ENCODE results near the gene UNC13A.
"Not testable (repeated sequence)": the region's sequence is repeated elsewhere in the genome, so short reads cannot be mapped to it uniquely, and the experiment has no call there.

Gene UNC13A

DNA sequence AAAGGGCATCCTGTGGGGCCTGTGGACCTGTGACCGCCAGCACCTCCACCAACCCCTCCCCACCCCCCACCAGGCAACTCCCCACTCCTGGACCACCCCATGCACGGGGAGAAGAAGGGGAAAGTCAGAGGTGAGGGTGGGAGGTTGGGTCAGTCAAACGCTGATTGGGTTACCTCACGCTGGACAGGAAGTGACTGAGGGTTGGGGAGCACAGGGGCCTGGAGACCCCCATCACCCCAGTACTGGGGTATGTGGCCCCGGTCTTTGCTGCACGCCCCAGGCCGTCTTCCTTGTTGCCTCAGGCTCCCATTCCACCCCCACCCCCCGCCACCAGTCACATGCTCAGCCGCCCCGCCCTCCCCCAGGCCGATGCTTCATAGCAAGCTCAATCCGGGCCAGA is 73.7 kb downstream of the UNC13A start:
- no peak for DNase-seq (ENCODE audit: low read depth, low spot score)
- H3K4me3 ChIP-seq (ENCODE audit: low read length) = no peak overlapping the region

DNA sequence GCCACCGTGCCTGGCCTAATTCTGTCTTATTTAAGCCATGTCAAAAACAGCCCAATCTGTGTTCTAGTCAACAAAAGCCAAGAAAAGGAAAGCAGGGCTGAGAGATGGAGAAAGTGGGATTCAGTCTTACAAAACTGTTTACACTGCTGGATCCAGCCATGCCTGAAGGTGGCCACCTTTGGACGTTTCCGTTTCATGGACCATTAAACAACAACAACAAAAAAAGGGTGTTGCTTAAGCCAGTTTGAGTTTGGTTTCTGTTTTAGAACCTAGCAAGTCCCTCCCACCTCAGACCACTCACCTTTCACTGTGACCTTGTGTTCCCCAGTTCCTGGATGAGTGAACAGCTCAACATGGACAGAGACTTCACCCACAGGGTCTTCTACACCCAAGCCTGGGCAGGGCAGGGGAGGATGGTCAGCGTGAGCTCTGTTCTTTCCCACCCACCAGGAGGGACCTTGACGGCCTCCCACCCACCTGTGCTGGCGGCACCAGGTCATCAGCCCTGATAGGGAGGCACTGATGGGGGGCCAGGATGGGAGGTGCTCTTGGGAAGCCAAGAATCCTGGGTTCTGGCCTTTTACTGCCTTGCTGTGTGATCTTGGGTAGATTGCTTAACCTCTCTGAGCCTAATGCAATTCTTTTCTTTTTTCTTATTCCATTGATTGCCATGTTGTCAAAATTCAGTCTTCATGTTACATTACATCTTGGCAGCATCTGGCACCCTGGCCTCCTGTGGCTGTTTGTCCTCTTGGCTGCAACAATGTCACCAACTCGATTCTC is 76.5 kb downstream of the UNC13A start:
- DNase-seq (ENCODE audit: low read depth, low spot score) = no peak
- H3K4me3 ChIP-seq (ENCODE audit: low read length) = no peak overlapping the region

DNA sequence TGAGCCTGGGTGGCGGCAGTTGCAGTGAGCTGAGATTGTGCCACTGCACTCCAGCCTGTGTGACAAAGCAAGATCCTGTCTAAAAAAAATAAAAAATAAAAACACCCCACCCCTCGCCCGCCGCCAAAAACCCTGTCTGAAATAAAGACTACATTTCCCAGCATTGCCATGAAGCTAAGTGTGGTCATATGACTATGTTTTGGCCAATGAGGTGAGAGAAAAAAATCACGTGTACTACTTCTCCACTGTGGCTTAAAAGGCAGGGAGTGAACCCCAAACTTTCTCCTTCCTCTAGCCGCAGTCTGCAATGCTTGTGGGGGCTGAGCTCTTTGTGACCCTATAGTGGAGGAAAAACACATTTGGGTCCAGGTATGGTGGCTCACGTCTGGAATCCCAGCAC is 77.8 kb downstream of the UNC13A start:
- H3K4me3 ChIP-seq (ENCODE audit: low read length) = no peak overlapping the region
- DNase-seq (ENCODE audit: low read depth, low spot score) = peak; percentile 68

DNA sequence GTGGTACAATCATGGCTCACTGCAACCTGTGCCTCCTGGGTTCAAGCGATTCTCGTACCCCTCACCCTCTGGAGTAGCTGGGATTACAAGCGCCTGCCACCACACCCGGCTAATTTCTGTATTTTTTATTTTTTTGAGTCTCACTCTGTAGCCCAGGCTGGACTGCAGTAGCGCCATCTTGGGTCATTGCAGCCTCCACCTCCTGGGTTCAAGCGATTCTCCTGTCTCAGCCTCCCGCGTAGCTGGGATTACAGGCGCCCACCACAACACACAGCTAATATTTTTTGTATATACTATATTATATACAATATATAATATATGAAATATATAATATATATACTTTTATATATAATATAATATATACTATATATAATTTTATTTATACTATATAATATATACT is 80.2 kb downstream of the UNC13A start:
- H3K4me3 ChIP-seq (ENCODE audit: low read length) = no peak overlapping the region
- DNase-seq (ENCODE audit: low read depth, low spot score) = no peak

DNA sequence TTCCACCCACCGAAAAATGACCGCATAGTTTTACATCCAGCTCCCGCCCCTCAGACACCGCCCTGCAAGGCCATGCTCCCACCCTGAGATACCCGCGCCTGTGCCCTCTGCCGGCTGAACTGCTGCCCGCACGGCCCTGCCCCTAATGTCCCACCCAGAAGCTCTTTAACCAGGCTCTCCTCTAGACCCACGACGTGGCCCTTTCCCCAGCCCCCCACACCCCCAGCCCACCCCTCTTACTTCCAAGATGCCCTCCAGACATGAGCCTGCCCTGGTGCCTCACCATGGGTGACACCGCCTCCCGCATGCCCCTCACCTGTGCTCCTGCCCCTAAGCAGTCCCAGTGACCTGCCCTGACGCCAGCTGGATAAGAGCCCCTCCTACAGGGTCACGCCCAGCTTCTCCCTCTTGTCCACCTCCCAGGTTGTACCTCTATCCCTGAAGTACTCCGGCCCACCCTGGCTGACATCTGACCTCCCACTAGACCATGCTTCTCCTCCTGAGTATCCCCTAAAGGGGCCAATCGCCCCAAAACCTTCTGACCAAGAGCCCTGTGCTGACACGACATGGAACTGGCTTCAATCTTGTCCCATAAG is 81.5 kb downstream of the UNC13A start:
- peak overlapping the region; percentile 52 for H3K4me3 ChIP-seq (ENCODE audit: low read length)
- DNase-seq (ENCODE audit: low read depth, low spot score) = no peak

DNA sequence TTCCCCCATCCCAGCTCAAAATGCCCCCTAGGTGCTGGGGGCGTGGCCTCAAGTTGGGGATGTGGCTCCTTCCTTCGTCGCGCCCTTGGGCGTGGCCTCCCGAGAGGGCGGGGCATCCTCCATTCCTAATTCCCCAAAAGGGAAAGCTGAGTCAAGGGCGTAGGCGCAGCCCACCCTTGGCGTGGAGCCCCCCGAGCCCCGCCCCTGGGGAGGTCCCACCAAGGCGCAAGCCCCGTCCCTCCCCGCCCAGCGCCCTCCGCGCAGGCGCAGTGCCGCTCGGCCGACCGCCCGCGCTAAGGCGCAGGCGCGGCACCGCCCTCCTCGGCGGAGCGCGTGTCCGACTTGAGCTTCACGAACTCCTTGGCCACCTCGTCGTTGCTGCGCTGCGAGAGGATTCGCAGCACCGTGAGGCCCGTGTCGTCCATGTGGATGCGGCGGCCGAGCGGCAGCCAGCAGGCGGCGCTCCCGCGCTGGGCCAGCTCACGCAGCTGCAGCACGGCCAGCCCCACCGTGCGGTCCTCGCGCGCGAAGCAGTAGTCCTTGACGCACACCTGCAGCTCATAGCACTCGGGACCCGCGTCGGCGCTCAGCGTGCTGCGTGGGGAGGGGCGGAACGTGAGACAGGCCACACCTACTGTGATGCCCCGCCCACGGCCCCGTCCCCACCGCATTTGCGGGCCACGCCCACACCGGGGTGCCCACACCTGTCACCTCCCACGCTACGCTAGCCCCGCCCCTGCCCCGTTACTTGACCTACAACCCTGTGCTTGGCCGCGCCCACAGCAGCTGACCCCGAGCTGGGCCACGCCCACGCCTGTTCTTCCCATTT is 82.2 kb downstream of the UNC13A start:
- peak overlapping the region; percentile 52 for H3K4me3 ChIP-seq (ENCODE audit: low read length)
- DNase-seq (ENCODE audit: low read depth, low spot score) = peak; percentile 87

DNA sequence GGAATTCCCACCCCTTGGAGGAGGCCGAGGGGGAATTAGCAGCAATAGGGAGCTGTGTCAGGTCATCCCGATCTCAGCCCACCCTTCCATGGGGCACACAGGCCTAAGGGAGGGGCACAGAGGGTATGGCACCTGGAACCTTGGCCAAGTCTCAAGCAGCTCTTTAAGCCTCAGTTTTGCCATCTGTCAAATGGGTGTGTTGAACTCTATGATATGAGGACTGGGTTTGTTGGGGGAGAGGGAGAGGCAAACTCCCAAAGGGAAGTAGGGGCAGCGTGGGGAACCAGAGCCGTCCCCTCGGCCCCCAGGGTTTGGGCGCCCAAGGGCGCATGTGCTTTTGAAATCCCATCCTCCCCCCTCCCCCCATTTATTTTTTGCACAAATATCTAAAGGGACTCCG is 83.0 kb downstream of the UNC13A start:
- no peak for DNase-seq (ENCODE audit: low read depth, low spot score)
- H3K4me3 ChIP-seq (ENCODE audit: low read length) = peak overlapping the region; percentile 52; the same call in 1 of the 2 replicates

DNA sequence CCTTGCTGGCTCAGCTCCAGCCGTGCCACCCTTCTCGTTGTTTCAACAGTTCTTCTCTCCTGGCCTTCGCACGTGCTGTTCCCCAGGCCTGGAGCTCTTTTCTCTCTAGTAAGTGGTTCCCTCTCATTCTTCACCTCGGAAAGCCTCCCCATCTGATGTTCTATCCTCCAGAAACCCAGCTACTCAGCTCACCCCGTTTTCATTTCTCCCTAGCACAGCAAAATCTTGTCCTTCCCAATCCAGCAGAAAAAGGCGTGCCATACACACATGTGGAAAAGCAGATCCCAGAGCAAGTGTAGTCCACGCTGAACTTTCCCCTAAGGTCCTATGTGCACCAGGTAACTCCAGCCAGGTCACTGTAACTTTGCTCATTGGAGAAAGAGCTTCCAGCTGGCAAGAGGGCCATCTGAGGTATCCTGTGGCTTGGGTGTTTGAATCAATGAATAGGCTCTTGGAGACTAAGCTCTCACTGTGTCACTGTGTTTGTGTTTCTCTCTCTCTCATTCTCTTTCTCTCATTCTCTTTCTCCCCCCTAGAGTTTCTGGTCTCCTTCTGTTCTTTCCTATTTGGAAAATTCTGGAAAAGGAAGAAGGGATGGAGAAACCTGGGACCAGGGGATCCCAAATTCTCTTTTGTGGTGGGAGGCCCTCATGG is 83.7 kb downstream of the UNC13A start:
- DNase-seq (ENCODE audit: low read depth, low spot score) = no peak
- H3K4me3 ChIP-seq (ENCODE audit: low read length) = no peak overlapping the region

DNA sequence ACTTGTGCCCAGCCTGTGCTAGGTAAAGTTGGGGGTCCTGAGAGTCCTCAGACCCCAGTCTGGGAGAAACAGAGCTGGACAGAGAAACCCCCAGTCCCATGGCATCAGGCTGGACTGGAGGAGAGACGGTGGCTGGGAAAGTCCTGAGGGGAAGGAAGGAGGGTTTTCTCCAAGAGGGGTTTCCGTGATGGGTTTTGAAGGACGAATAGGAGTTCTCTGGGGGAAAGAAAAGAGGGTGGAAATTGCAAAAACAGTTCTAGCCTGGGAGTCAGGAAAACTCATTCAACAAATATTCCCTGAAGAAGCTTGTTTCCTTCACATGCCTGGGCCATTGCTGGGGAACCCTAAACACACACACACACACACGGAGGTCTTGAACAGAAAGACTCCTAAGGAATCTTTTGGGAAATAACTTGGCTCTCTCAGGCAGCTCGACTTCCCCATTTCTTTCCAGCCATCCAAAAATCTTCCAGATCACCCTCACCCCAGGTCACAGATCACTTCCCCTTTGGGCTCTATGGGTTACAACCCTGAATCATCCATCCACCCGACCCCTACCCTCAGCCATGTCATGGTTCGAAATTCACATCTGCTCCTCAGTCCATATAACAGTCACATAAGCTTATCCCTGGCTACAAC is 85.2 kb downstream of the UNC13A start:
- no peak for DNase-seq (ENCODE audit: low read depth, low spot score)
- H3K4me3 ChIP-seq (ENCODE audit: low read length) = no peak overlapping the region

DNA sequence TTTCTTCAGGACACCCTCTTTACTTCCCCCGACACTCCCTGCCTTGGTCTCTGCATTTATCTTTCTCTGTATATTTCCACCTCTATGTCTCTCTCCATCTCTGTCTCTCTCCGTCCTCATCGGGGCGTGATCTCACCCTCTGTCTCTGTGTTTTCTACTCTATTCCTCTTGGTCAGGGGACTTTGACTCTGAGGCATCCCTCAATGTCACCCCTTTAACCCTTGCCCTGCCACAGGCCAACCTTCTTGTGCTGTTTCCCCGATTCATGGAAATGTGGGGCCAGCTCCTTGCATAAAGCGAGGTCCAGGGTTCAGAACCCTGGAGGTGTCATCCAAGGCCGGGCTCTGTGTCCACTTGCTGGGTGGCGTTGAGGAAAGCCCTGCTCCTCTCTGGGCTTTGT is 85.9 kb downstream of the UNC13A start:
- DNase-seq (ENCODE audit: low read depth, low spot score) = no peak
- H3K4me3 ChIP-seq (ENCODE audit: low read length) = no peak overlapping the region

DNA sequence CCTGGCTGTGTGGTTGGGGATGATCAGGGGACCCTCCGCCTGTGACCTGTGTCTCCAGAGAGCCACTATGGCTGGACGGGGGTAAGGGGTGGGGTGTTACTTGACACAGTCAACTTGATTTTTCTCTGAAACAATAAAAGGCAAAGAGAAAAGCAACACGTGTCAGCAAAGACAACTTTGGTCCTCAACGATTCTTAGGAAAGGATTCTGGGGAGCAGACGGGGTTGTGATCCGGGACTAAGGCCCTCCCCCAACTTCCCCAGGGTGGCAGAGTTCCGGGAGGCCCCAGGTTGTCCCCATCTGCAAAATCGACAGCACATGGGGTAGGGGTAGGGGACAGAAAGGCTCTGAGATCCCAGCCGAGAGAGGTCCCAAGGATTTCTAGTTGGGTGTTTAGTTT is 86.5 kb downstream of the UNC13A start:
- DNase-seq (ENCODE audit: low read depth, low spot score) = no peak
- H3K4me3 ChIP-seq (ENCODE audit: low read length) = no peak overlapping the region

DNA sequence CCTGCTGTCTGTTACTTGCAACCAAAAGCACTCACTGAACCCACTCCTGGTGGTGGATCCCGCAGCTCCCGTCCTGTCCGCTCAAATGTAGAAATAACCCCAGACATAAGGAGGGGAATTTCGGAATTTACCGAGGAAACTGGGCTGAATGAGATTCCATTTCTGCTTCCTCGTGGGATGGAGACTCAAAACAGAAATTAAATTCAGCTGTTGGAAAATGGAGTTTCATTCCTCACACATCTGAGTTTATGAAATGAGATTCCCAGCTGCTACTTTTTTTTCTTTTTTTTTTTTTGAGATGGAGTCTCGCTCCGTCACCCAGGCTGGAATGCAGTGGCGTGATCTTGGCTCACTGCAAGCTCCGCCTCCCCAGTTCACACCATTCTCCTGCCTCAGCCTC is 88.4 kb downstream of the UNC13A start:
- no peak overlapping the region for H3K4me3 ChIP-seq (ENCODE audit: low read length)
- no peak for DNase-seq (ENCODE audit: low read depth, low spot score)

DNA sequence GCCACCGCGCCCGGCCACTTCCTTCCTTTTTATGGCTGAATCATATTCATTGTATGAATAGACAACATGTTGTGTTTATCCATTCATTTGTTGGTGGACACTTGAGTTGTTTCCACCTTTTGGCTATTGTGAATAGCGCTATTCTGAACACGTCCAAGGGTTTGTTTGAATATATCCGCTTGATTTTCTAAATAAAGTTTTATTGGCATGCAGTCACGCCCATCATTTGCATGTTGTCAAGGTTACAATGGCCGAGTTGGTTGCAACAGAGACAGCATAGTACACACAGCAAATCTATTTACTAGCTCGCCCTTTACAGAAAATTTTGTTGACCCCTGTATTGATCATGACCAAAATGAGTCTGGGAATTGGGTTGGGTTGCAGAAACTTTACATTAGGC is 89.2 kb downstream of the UNC13A start:
- DNase-seq (ENCODE audit: low read depth, low spot score) = no peak
- H3K4me3 ChIP-seq (ENCODE audit: low read length) = no peak overlapping the region

DNA sequence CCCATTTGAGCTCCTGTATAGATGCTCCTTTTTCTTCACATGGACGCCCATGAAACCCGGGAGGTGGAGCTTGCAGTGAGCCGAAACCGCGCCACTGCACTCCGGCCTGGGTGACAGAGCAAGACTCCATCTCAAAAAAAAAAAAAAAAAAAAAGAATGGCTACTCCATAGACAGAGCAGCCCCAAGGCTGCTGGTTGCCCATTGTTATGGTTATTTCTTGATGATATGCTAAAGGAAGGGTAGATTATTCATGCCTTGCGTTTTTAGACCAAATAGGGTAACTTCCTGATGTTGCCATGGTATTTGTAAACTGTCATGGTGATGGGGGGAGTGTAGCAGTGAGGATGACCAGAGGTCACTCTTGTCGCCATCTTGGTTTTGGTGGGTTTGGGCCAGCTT is 90.1 kb downstream of the UNC13A start:
- not testable (repeated sequence) for H3K4me3 ChIP-seq (ENCODE audit: low read length); DNase-seq (ENCODE audit: low read depth, low spot score)

DNA sequence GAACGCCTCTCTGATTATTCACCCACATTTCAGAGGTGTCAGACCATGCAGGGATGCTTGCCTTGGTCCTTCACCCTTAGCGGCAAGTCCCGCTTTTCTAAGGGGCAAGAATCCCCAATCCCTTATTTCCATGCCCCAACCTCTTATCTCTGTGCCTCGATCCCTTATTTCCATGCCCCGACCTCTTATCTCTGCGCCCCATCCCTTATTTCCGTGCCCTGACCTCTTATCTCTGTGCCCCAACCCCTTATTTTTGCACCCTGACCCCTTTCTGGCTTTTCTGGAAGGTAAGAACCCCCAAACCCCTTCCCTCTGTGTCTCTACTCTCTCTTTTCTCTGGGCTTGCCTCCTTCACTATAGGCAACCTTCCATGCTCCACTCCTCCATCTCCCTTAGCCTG is 93.9 kb downstream of the UNC13A start:
- not testable (repeated sequence) for DNase-seq (ENCODE audit: low read depth, low spot score); H3K4me3 ChIP-seq (ENCODE audit: low read length)

DNA sequence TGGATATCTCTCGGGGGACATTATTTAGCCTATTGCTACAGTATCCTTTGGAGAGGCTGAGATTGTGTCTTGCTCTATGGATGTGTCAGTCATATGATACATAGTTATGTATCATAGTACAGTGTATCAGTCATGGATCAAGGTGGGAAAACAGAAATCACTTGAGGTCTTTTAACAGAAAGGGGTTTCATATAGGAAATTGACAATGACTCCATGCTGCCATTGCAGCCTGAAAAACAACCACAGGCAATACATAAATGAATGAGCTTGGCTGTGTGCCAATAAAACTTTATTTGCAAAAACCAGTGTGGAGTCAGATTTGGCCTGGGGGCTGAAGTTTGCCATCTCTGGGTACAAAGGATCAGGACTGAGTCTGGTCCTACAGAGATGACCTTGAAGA is 97.3 kb downstream of the UNC13A start:
- H3K4me3 ChIP-seq (ENCODE audit: low read length) = no peak overlapping the region
- DNase-seq (ENCODE audit: low read depth, low spot score) = no peak

DNA sequence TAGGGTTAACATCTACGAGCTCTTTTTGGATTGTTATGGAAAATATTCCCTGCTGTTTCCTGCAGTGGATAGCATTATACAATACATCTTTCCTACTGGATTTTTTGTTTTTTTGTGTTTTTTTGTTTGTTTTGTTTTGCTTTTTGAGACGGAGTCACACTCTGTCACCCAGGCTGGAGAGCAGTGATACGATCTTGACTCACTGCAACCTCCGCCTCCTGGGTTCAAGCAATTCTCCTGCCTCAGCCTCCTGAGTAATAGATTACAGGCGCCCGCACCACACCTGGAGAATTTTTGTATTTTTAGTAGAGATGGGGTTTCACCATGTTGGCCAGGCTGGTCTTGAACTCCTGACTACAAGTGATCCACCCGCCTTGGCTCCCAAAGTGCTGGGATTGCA is 102.8 kb downstream of the UNC13A start:
- H3K4me3 ChIP-seq (ENCODE audit: low read length); DNase-seq (ENCODE audit: low read depth, low spot score): not testable (repeated sequence)

DNA sequence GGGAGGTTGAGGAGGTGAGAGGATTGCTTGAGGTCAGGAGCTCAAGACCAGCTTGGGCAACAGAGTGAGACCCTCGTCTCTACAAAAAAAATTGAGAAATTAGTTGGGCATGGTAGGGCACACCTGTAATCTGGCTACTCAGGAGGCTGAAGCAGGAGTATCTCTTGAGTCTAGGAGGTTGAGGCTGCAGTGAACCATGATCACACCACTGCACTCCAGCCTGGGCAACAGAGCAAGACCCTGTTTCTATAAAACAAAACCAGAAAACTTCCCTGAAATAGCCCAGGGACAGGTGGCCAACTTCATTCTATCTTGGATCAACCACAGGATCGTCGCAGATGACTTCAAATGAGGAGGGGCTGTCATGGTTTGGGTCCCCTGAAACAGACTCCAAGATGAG is 104.0 kb downstream of the UNC13A start:
- no peak overlapping the region for H3K4me3 ChIP-seq (ENCODE audit: low read length)
- DNase-seq (ENCODE audit: low read depth, low spot score) = no peak

DNA sequence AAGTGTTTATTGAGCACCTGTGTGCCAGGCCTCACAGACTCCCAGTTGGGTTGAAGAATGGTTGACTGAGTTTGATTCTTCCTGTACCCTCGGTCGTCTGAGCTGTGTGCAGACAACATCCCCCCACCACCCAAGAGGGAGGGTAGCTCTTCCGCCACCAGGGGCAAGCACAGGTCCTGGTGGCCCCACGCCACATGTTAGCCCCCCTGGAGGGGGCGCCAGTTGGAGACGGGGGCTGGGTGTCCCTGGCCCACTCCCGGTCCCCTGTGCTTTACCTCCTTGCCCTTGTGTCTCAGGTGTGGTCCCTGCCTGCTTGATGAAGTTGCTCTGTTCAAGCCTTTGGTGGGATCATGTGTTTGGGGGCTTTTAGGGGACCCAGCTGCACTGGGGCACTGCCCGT is 105.5 kb downstream of the UNC13A start:
- DNase-seq (ENCODE audit: low read depth, low spot score) = no peak
- H3K4me3 ChIP-seq (ENCODE audit: low read length) = no peak overlapping the region

All from Jurkat, Clone E6-1 (cell line).